HL-60/S4 treated with retinoic acid at 250 ng/mL for 4 days and 3 days (cell line): ENCODE results near the gene FAM25C.
"Not testable (repeated sequence)": the region's sequence is repeated elsewhere in the genome, so short reads cannot be mapped to it uniquely, and the experiment has no call there.

Source experiments
- in situ Hi-C: fragments of 300-500 bp; cut with MboI; formaldehyde crosslinking; loops from 2 replicates; pipeline ENCODE4 v1.7.0; 2022; ENCODE audit warnings: low sequenced_read_pairs

FAM25C gene

GRCh38 chr10:47959677-47960076 lies 39.9 kb downstream of the FAM25C start:
- in situ Hi-C loops: not testable (repeated sequence)

GRCh38 chr10:47957158-47957557 lies 42.4 kb downstream of the FAM25C start:
- in situ Hi-C loops: not testable (repeated sequence)

GRCh38 chr10:47947424-47947823 lies 52.2 kb downstream of the FAM25C start:
- in situ Hi-C loops: not testable (repeated sequence)
